GM19467 (cell line): Measurements from ENCODE around the gene CEP120.

Experiments used
- ATAC-seq: cut with Tn5 transposase; IDR thresholded peaks from one replicate; pipeline ENCODE4 v1.9.1; 2021; ENCODE audit warnings: mild to moderate bottlenecking, moderate library complexity; ENCODE audit not compliant: unreplicated experiment

Gene CEP120

DNA sequence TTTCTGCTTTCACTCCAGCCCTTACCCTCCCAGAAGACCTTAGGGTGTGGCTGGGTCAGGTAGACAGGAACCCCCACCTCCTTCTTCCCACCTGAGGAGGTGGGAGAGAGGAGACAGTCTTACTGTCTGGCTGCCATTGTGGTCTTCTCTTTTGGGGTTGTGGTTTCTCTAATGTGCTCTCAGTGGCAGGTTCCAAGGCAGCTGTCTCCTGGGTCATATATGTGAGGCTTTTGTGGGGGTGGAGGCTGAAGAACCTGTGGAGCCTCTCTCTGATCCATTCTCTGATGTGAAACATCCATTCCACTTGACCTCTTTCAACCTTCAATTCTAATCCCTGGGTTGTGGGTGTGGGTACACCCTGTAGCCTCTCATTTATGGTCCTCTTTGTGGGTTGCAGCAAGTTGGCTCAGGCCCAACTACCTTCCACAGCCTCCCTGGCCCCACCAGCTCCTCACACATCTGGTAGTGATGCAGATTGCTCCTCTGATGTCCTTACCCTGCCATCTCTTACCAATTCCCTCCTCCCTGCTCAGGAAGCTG, 118.4 kb downstream of the CEP120 start:
- ATAC-seq: no peak

DNA sequence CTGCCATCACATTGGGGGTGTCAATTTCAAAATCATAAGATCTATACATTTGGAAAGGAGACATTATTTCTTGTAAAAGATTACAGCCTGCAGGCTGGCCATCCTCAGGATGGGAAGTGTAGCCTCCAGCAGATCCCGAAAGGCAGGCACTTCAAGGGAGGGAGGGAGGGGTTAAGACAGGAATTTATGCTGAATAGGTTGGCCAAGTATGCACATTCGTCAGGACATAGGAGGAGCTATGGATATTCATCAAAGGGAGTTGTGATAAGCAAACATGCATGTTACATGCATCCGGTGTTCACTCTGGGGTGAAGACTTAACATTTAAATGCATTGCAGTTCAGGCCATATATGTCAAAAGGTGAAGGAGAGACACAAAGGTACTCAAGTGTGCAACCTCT, 119.4 kb downstream of the CEP120 start:
- ATAC-seq: no peak

DNA sequence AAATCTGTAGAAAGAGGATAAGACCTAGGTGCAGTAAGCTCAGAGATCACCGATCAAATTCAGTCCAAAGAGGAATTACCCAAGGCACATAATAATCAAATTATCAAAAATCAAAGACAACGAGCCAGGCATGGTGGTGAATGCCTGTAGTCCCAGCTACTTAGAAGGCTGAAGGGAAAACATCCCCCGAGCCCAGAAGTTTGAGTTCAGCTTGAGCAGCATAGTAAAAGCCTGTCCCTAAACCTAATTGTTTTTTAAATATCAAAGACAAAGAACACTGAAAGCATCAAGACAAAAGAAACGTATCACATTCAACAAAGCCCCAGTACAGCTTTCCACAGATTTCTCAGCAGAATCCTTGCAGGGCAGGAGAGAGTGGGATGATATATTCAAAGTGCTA, 122.9 kb downstream of the CEP120 start:
- ATAC-seq: no peak

DNA sequence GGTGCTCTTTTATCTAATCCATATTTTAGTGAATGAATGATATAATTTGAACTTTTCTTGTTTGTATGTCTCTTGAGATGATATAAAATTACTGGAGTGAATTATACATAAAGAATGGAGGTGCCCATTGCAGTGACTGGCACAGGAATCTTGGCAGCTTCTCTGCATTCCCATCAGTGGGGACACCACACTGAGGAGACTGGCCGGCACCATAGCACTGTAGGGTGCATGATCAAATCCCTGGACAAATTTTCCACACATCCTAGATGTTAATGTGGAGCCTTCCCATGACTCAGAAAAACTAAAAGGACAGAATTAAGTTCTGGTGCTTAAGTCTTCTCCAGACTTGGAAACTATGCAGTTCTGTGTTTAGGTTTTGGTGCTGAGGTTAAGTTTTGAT, 124.1 kb downstream of the CEP120 start:
- ATAC-seq: no peak

DNA sequence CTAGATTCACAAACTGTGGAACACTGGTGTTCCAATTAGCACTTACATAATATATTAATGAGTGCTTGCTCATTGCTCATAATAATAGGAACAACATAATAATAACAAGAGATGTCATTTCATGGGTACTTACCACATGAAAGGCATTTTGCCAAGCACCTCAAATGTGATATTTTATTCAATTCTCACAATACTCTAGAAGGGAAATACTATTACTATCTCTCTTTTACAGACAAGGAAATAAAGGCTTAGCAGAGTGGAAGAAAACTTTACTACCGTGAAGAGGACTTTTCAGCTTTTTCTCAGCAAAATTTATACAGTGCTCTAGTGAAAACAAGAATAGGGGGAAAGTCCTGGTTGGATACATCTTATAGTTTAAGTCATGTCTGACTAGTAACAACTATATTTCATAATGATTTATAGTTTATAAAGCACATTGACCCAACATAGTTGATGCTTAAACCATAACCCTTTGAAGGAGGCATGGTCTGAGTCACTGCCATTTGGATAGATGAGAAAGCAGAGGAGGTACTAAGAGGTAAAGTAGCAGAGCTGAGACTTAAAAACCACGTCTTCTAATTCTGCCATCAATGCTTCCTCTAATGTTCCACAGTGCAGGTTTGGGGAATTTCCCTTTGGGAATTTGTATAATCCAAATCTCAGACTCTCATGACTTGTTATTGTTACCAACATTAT, 124.7 kb downstream of the CEP120 start:
- no peak for ATAC-seq

DNA sequence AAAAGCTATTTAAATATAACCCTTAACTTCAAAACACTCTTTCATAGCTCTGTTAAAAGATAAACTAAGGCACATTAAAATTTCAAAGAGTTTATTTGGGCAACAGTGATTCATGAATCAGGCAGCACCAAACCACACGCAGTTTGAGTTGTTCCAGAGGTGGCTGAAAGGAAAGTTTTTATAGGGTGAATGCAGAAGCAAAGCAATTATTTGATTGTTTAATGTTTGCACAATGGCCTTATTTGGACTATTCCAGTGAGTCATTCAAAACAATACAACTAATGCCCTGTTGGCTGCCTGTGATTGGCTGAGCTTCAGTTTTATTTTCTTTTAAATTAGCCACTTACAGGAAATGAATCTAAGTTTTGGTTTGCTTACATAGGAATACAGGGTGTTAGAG, 125.3 kb downstream of the CEP120 start:
- ATAC-seq: no peak

DNA sequence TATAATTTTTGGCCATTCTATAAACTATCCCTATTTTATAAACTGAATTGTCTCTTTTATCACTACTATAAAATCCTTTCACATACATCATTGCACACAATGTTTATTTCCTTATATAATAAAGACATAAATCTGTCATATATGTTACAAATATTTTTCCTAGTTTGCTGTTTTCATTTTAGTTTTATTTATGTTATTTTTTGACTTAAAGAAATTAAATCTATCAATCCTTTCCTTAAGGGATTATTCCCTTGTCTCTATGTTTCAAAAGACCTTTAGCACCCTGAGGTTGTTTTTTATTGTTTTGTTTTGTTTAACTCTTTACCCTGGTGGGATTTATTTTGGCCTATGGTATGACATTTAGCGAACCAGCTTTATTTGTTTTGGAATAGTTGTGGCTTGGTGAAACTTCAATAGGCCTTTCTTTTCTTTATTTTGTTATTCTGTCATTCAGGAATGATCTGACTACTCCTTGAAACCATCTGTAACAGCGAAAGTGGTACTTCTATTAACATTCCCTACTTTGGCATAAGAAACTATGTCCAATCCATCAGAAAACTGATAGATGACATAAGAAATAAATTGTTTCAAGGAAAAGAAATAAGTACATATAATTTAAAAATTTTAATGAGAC, 125.9 kb downstream of the CEP120 start:
- ATAC-seq: no peak
